A172 (cell line): ENCODE measurements around the gene TMEM53. TPM values are rescaled to one million over a fixed set of nuclear protein-coding genes. Genes with fewer than 3 reads are reported as not detected.
"Not testable (repeated sequence)": the region's sequence is repeated elsewhere in the genome, so short reads cannot be mapped to it uniquely, and the experiment has no call there.

Experiments used
- DNase-seq: peaks from one replicate; pipeline ENCODE4 v3.0.0-alpha.2; 2015; ENCODE audit warnings: low spot score
- total RNA-seq: library from RNA; depleted of rRNA; stranded (reverse); fragments of >200 nt; shearing (Covaris generic); gene quantifications from 2 replicates; pipeline ENCODE4 v1.2.3, GENCODE V29; 2014

Gene TMEM53
- total RNA-seq, 1 experiment from 2014 or later: 3.7 TPM

DNA sequence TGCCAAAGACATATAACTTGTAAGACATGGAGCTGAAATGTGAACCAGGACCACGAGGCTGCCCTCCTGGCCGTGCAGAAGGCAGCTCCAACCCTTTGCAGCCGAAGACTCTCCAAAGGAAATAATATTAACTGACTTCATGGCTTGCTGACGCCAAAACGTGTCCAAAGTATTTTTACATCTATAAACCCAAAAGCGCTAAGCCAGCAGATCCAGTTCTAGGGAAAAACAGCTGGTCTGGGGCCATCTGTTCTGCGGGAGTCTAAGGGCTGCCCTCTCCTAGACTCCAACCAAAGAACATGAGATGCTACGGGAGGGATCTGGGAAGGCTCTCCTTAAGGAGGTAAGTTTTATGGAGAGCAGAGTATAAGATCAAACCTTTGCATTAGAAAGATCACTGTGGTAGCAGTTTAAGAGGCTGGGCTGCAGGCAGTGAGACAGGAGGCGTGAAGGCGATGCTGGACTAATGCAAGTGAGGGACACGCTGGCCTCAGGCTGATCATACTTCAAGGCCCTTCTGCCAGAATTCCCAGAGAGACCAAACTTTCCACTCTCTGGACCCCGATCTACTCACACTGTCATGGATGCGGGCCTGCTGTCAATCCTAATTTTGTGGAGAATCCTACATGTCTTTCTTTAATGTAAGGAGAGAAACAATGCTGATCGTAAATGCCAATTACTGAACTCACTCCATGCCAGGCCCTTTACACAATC, 1.2 kb downstream of the TMEM53 start:
- DNase-seq: no peak

DNA sequence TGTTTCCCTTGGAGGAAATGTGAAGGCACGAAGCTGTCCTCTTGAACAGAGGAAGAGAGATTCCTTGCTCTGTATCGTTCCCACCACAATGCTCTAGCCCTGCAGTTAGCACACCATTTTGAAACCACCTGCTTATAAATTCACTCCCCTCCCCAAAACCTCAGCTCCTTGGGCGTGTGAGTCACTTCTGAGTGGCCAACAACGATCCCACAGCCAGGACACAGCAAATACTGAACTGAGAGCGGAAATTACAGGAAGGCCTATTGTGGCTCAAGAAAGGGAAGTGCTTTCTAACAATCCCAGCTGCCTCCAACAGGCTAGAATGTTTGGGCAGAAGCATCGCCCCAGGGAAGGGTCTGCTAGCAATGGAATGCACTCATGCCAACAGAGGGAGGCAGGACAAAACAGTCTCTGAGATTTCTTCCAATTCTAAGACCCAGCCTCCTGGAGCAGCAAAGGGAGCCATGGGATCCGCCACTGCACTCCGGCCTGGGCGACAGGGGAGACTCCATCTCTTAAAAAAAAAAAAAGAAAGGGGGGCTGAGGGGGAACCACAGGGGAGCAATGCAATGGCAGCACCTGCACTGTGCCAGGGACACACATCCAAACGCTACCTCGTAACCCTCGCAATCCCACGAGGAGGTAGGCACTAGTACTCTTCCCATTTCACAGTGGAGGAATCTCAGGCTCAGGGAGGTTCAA, 1.9 kb downstream of the TMEM53 start:
- peak; percentile 80 for DNase-seq

DNA sequence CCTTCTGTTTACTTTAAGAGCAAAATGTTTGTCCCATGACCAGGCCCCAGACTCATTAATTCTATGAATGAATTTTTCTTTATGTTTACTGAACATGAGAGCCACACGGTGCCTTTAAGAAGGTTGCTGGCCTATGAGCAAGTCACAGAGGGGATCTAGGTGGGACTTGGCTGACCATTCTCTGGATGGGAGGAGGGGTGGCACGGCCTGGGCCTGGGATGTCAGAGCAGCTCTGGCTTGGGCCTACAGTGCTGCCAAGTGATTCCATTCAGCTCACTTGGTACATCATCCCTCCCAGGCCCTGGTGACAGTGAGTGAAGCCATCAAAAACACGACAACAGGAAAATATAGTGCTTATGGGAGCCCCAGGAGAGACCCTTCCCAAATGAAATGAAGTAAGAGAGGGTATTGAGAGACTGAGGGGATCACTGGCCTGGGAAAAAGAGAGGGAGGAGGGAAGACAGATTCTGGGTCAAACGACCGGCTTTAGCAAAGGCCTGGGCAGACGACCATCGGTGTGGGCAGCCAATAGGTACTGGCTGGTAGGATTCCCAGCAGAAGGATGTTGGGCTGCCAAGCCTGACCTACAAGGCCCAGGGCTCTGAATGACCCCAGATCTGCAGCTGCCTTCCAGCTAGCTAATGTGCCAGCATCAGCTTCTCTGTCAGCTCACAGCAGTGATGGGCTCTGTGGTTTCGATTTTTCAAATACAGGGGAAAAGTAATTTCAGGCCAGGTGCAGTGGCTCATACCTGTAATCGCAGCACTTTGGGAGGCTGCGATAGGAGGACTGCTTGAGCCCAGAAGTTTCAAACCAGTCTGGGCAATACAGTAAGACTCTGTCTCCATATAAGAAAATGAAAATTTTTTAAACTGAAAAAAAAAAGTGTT, 3.3 kb downstream of the TMEM53 start:
- DNase-seq: no peak

DNA sequence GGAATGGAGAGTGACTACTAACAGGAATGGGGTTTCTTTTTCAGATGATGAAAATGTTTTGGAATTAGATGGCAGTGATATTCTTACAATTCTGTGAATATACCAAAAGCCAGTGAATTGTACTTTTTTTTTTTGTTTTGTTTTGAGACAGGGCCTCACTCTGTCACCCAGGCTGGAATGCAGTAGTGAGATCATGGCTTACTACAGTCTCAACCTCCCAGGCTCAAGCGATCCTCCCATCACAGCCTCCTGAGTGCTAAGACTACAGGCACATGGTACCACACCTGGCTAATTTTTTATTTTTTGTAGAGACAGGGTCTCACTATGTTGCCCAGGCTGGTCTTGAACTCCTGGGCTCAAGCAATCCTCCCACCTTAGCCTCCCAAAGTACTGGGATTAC, 7.6 kb downstream of the TMEM53 start:
- not testable (repeated sequence) for DNase-seq

DNA sequence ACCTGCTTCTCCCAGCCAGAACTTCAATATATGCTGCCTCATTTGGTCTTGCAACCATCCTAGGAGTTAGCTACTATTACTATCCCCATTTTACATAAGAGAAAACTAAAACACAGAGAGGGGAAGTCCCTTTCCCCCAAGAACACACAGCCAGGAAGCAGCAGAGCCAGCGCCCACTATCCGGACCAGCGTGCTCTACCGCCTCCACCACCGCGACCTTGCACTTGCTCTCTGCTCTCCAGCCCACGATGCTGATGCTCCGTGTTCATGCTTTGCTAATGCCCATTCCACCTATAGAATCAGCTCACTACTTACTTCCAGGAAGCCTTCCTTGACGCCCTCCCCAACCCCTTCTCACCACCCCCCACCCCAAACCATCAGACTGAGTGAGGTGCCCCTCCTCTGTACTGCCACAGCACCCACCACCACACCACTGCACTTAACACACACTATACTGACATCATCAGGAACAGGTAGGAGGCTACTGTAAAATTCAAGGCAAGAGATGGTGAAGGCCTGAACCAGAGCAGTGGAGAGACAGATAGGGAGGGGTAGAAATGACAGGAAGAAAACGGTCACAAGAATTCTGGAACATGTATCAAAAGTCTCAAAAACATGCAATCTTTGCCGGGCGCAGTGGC, 9.4 kb downstream of the TMEM53 start:
- DNase-seq: no peak

DNA sequence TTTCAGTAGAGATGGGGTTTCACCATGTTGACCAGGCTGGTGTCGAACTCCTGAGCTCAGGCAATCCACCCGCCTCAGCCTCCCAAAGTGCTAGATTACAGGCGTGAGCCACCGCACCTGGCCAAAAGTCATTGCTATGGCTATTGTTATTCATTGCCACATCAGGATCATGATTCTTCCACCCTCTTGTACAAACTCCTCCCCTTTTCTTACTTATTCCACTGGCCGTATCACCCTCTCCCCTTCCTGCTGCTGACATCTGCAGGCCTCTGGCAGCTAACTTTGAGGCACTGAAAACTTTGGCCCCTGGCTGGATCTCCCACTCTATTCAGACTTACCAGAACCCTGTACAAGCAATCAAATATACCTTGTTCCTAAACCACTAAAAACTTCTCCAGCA, 10.9 kb downstream of the TMEM53 start:
- no peak for DNase-seq

DNA sequence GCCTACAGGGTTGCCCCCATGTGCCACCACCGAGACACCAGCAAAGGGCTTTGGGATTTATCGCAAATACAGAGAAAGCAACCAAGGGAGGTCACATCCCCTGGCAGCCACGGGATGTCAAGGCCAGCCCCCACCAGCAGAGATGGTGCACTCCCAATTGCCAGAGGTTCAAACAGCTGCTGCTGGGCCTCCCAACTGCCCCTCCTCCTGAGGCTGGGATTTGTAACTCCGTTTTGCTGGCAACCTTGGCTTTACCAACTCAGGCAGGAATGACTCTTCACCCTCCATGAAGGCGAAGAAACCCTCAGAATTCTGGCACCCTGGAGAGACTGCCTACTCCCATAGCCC, 11.6 kb downstream of the TMEM53 start:
- DNase-seq: no peak

DNA sequence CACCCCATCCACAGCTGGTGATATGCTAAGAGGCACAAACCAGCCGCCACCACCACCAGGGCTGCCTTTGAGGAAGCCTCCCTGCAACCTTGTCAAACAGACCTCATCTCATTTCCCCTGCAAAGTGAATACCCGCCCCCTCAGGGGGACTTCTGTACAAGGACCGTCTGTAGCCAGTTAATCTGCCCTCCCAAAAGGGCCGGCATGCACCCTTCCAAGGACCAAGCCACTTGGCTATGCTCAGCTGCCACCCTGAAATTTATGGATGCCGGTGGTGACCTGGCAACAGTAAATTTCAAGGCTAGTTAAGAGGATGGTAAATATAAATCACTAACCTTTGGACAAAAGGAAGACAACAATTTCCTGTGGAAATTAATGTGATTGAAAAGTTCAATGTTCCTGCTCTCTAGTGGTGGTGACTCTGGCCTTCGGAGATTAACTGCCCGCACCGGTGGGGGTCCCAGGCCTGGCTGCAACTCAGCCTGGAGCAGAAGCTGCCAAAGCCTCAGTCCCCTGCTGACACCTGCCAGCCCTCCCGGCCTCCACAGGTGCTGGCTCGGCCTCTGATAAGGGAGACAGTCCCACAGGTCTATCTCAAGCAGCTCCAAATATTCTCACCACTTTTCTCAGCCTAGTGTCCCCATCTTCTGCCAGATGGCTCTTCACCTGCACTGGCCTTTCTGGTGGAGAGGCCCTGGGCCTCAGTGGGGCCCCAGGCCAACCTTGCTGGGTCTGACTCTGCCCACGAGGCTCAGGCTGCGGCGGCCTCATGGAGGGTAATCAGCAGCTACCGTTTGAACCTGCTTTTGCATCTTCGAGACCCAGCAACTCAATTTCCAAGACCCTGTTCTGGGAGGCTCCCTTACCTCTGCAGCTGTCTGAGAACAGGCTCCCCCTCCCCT, 12.2 kb downstream of the TMEM53 start:
- DNase-seq: no peak

DNA sequence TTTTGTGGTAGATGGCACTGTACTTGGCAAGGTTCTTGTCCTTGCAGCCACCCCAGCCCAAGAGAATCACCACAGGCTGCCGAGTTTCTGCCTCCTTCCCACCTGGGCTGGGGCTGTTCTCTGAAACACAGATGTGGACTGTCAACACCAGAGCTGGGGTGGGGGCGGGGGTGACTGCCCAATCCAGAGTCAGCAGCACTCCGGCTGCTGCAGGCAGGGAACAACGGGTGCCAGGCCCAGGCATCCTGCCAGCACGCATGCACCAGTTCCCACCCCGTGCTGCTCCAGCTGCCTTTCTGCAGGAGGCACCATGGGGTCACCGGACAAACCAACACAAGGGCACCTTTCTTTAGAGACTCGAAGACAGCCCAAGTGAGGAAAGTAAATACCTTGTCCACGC, 14.1 kb downstream of the TMEM53 start:
- DNase-seq: peak; percentile 28

DNA sequence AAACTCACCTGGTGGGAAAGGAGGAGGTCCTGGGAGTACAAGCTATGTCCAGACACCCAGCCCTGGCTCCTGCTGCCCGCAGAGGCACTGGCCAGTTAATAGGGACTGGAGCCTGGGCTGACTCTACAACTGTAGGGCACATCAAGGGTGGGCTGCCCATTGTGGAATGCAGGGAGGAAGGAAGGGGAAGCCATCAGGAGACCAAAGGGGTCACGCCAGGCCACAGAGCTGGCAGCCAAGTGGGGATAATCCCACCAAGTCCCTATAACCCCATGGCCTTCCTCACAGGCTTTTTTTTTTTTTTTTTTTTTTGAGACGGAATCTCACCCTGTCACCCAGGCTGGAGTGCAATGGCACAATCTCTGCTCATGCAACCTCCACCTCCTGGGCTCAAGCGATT, 14.7 kb downstream of the TMEM53 start:
- DNase-seq: no peak

DNA sequence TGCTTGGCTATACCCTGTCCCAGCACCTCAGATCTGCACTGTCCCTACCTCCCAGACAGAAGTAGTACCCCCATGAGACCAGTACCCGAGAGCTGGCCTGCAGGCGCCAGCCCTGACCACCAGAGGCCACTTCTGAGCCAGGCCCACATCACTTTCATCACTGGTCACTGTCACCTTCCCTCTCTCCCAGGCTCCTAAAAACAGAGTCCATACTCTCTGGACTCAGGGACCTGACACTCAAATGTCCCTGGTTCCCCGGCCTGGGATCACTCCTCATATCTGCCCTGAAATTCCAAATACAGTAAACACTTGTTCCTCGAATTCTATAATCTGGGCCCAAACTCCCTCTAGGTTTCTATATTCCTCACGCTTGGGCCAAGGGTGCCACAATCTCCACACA, 18.7 kb downstream of the TMEM53 start:
- no peak for DNase-seq

DNA sequence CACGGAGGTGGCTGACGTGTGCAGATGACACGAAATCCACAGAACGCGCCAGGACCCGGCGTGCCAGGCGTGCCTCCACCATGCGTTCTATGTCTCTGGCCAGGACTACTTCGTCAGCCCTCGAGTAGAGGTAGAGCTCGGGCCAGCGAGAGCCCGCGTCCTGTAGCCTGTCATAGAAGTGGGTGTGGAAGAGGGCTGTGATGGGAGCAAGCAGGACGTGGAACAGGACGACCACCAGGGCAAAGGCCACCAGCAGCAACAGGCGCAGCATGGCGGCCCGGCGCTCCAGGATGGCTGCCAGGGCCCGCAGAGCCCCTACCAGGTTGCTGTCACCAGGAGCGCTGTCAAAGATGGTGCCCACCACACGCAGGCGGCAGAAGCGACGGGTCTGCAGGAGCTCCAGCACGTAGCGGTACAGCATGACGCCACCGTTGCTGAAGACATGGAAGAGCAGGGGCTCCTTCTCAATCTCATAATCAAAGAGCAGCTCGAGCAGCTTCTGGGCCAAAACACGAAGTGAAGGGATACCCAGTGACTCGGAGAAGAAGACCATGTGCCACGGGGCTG, 19.6 kb downstream of the TMEM53 start:
- no peak for DNase-seq

DNA sequence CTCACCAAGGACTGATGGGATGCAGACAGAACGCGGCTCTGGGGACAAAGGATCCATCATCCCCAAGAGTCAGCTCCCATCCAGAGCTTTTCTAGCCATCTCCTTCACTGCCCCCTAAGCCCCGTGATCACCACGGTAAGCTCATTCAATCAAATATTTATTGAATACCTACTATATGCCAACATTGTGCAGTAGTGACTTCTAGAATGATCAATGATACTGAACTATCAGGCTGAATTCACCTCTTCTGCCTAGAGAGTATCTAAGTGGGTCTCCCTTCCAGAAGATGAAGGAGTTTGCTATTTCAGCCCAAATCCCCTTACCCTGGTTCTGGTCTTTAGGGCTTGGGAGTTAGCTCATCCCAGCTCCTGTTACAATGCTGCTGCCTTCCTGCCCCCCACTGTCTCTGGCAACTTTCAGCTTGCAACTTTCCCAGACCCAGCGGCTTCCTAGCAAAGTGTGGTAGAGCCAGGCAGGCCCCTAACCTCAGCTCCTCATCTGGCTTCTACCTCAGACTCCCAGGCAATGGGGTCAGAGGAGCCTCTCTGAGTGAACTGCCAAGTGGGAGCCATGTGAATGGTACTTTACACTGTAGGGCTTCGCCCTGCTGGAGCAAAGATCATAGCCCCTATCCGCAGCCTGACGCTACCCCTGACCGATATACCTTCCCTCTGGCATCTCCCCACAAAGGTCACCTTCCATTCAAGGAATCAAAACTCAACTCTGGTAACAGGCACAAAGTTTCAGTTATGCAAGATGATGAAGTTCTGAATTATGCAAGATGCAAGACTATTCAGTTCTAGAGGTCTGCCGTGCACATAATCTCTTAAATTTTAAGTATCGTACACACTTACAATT, 20.9 kb downstream of the TMEM53 start:
- DNase-seq: no peak

DNA sequence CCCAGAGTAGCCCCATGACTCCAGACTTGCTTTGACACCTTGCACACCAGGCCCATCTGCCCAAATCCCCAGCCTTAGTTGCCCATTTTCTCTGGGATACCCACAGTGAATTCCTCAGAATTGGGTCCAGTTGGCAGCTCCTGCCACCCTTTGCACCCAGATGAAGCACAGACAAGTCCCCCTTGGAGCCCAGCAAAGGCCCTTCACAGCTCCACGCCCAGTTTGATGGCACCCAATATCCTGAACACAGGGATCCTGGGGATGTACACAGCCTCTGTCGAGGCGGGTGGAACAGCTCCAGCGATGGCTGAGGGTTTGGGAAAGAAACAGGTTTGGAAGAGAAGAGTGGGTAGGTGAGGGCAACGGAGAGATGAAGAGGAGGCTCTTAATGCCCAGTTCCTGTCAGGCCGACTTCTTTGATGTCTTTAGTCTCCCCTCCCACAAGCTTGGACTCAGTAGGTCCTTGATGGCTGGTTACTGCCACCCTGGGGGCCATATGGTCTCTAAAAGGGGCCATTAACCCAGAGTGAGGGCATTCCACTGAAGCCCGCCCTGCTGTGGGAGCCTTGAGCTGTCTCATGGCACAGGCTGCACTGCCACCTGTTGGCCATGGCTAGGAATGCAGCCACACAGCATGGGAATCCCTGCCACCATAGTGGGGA, 21.7 kb downstream of the TMEM53 start:
- DNase-seq: peak; percentile 36

DNA sequence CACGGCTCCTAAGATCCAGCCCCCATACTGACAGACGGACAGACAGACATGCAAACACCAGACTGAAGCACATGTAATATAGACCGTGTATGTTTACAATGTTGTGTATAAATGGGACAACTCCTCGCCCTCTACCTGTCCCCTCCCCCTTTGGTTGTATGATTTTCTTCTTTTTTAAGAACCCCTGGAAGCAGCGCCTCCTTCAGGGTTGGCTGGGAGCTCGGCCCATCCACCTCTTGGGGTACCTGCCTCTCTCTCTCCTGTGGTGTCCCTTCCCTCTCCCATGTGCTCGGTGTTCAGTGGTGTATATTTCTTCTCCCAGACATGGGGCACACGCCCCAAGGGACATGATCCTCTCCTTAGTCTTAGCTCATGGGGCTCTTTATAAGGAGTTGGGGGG, 23.2 kb downstream of the TMEM53 start:
- no peak for DNase-seq

DNA sequence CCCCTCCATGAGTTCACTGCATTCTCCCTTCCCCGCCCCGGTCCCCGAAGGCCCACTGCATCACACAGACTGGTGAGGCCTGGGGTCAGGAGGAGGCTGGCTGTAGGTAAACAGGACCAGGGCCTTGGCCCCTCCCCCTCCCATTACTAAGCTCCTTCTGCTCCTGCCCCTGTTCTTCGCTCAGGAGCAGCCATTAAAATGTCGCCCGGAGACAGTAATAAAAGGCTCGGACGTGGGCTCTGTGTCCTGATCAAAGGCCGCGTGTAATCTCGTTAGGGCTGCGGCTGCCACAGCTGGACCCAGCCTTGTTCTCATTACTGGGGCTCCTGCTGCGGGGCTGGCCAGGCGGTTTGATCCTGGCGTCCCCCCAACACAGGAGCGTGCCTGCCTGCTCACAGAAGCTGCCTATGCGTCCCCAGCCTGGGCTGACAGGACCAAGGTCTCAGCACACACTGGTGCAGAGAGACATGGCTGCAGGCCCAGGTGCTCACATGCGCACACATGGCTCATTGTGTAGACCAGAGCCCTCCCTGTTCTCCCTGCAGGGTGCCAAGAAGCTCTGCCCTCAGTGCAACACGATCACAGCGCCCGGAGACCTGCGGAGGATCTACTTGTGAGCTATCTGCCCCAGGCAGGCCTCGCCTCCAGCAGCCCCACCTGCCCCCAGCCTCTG, 24.0 kb downstream of the TMEM53 start:
- DNase-seq: no peak

DNA sequence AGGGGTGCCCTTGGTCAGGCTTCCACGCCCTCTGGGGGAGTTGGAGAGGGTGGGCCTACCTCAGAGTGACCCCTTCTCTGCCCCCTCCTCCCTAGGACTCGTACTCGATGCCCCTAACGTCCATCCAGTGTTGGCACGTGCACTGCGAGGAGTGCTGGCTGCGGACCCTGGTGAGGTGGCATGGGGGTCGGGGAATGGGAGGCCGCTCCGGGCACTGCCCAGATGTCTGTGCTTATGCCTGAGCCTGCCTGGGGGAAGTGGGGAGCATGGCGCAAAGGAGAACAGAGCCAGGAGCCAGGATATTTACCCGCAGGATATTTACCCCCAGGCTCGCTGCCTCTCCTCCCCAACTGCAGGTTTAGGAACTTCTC, 24.5 kb downstream of the TMEM53 start:
- no peak for DNase-seq

DNA sequence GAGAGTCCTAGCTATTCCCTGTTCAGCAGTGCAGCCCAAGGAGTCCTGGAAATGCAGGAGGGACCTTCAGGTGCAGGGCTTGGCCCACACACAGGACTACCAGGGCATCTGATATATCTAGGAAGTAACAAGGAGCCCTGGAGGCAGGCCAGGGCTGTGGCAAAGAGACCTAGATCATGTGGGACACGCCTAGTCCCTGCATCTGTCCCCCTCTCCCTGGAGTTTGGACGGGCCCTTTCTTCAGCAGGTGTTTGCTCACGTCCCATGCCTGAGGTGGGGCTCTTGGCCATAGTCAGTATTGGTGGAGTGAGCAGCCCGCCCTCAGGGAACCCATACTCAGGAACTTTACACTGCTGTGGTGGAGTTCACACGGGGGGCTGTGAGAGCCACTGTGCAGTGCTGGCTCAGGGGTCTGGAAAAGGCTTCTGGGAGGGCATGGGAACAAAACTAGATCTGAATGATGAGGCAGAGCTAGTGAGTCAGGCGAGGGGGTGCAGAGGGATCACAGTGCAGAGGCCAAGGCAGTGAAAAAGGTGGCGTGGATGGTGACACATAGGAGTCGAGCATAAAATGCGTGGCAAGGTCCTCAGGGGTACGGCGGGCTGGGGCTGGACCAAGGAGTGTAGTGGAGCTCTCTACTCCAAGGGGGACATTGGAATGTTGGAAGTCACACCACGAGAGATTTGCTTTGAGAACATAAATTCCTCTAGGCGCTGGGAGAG, 25.6 kb downstream of the TMEM53 start:
- no peak for DNase-seq
